Measurements from ENCODE around the gene FIBP.

Gene FIBP

GRCh38 chr11:65887723-65888162 is 528 bp downstream of the FIBP start:
- no peak for DNase-seq

GRCh38 chr11:65886826-65887722 is 1.2 kb downstream of the FIBP start:
- no peak for DNase-seq

GRCh38 chr11:65885808-65886536 is 2.3 kb downstream of the FIBP start:
- DNase-seq: no peak

GRCh38 chr11:65885231-65885630 is 3.0 kb downstream of the FIBP start:
- no peak for DNase-seq

- DNase-seq: peak; percentile 82
Measured at GRCh38 chr11:65884716-65885092, 3.6 kb downstream of the FIBP start.

- no peak for DNase-seq
Measured at GRCh38 chr11:65883786-65884715, 4.2 kb downstream of the FIBP start.

DNA sequence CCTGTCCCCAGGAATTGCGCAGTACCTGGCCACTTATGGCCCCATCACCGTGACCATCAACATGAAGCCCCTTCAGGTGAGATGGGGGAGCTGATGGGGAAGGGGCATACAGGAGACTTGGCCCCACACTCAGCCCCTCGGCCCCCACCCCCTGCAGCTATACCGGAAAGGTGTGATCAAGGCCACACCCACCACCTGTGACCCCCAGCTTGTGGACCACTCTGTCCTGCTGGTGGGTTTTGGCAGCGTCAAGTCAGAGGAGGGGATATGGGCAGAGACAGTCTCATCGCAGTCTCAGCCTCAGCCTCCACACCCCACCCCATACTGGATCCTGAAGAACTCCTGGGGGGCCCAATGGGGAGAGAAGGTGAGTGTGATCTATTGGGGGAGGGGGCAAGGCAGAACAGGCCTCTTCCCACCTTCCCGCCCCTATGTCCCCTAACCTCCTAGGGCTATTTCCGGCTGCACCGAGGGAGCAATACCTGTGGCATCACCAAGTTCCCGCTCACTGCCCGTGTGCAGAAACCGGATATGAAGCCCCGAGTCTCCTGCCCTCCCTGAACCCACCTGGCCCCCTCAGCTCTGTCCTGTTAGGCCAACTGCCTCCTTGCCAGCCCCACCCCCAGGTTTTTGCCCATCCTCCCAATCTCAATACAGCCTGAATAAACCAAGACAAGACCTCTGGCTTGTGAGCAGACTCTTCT is 5.1 kb downstream of the FIBP start:
- no peak for DNase-seq

GRCh38 chr11:65882120-65883057 is 5.9 kb downstream of the FIBP start:
- no peak for DNase-seq

GRCh38 chr11:65880844-65881421 is 7.3 kb downstream of the FIBP start:
- DNase-seq: no peak

- DNase-seq: no peak
Measured at GRCh38 chr11:65880027-65880426, 8.2 kb downstream of the FIBP start.

GRCh38 chr11:65879617-65880016 is 8.7 kb downstream of the FIBP start, which contains the start of gene CTSW:
Gene CTSW, plus strand, starts transcription at chr11:65879837. Its CDS starts 18 bp downstream, at chr11:65879855.
- peak; percentile 56 for DNase-seq

DNA sequence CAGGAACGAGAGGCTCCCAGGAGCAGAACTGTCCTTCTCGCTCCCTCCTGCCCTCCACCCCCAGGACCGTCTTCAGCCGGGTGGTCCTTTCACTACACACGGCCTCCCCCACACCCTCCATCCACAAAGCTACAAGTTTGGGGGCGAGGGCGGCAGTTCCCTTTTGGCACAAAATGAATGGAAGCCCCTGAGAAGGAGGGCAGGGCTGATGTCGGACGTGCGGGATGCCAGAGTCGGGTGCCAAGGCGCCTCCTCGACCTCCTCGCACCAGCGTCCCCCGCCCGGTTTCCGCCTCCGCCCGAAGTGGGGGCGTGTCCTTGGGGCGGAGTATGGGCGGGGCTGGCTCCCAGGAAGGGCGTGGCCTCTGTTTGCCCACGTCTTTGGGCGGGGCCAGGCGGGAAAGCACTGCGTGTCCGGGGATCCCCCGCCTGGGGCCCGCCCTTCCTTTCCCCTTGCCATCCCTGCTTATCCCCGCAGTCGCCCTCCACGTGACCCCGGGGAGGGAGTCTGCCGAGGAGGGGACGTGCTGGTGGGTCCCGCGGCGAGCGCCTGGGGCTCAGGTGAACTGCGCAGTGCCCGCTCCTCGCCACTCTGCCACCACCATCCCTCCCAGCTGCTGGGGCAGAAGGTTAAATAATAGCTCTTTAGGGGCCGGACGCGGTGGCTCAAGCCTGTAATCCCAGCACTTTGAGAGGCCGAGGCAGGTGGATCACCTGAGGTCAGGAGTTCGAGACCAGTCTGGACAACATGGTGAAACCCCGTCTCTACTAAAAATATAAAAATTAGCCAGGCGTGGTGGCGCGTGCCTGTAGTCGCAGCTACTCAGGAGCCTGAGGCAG is 14.7 kb downstream of the FIBP start:
- DNase-seq: peak; percentile 96

DNA sequence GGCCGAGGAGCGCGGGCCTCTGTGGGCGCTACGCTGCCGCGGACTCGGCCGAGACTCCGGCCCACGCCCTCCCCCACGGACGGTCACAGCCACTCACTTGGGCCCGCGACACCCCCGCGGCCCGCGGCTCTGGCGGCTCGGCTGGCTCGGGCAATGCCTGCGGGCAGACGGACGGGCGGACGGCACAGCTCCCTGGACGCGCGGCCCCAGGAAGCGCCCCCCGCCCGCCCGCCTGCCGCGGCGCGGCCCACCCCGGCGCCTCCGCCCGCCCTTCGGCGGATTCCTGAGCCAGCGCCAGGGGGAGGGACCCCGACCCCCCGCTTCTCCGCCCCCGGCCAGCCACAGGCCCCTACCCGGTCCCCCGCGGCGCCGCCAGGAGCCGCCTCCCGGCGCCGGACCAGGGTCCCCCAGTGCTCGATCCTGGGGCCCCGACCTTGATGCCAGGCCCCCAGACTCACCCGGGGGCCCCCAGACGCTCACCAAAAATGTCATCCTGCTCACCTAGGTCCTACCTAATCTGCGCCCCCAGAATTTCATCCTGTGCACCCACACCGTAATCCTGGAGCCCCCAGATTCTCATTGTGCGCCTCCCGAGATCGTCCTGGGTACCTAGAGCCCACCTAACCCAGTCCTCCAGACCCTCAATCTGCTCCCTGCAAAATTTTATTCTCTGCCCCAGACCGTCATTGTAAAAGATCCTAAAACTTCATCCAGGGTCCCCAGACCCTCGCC is 15.5 kb downstream of the FIBP start, which contains the start of gene EFEMP2:
EFEMP2 (minus strand) TSS at position 215 of the 732 bp plus-strand sequence. CDS start 446 bp downstream, outside the sequence.
- no peak for DNase-seq

DNA sequence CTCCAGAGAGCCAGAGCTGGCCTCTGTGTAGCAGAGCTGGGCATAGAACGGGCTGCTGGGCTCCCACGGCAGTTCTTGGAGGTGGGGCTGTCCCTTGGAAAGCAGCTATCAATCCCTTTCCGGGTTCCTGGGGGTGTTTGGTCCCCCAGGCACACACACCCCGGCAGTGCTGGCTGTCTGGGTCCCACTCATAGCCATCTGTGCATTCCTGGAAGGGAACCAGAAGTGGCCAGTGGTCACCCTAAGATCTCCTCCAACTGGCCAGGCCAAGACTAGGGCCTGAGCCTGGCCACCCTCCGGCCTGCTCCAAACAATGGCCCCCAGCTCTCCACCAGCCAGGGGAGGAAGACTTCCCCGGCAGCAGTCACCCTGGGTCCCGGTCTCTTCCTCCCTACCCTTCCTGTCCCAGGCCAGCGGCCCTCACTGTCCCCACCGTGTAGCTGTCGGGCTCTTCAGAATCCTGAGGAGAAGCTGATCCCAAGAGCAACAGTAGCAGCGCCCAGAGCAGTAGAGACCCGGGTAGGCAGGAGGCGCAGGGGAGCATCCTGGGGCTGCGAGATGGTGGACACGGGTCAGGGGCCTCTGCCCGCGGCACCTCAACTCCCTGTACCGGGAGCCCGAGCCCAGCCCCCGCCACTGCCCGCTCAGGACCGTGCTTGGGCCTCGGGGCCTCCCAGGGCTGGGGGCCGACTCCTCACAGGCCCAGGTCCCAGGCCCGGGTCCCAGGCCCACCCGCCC is 16.3 kb downstream of the FIBP start:
- DNase-seq: no peak

DNA sequence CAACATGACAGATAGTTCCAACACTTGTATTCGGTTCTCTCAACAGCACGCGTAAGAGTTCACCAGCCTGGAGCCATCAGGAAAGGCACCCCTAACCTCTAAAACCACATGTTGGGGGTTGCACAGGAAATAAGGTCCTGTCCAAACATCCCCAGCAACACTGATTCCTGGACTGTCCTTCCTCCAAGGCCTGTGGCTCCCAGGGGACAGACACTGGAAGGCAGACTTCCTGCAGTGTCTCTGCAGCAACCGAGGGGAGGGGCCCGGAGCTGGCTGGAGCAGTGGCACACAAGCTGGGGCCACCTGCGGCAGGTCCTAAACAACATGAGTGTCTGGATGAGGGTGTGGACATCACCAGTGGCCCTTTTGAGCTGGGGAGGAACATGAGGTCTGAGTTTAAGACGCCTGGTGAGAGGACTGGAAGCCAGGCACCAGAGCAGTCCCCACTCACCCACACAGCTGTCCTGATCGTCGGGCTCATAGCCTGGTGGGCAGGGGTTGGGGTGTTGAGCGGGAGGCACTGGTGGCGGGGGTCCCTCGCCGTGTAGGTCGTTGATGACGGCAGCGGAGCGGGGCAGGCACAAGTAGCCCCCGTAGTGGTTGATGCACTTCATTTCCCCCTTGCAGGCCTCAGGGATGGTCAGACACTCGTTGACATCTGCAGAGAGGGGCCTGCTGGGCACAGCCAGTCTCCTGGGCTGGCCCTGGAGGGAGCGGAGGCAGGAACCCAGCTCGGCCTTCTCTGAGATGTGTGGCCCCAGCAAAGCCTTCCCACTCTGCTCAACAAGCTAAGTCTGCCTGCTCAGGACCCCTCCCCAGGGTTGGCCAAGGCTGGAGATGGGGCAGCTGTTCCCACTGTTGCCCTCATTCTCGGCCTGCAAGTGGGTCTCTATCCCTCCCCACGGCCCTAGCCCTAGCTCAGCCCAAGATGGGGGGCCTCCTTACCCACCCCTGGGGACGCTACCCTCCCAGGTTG is 17.3 kb downstream of the FIBP start:
- DNase-seq: no peak

DNA sequence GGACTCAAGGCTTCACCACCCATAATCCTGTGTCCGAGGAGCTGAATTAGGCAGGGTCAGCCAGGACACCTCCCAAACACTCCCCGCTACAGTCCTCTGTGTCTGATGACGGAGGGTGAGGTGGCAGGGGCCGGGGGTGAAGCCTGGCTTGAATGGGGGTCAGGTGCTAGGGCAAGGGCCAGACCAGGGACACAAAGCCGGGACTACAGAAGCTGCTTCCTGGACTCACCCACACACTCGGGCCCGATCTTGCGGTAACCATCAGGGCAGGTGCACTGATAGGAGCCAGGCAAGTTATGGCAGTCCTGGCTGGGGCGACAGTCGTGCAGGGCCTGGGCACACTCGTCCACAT is 18.0 kb downstream of the FIBP start:
- DNase-seq: no peak

Measured in activated gamma-delta T cell treated with Interleukin-2 at 50 U/mL for 16 hours (primary cell).